ENCODE measurements around the gene TMEM53. TPM values are rescaled to one million over a fixed set of nuclear protein-coding genes. Genes with fewer than 3 reads are reported as not detected.
A peak's percentile ranks its signal among the peaks of the same experiment; 100 is the strongest.

The TMEM53 gene
- total RNA-seq, 1 donor from 2014 or later, result 14.1 TPM

GRCh38 chr1:44655609-44656008 lies 18.7 kb downstream of the TMEM53 start:
- peak overlapping the region; percentile 21 for H3K4me3 Mint-ChIP-seq
- TF ChIP-seq CTCF (conservative IDR thresholded peaks at IDR 0.05), result peak; percentile 71
- H3K9me3 Mint-ChIP-seq, result no peaks in the 10 kb centered on the region
- H3K36me3 Mint-ChIP-seq (ENCODE audit: low read depth), result no peaks in the 10 kb centered on the region
- peaks cover 15% of the 10 kb centered on the region for H3K4me1 Mint-ChIP-seq
- no peaks in the 10 kb centered on the region for H3K27me3 Mint-ChIP-seq (ENCODE audit: low read depth)
- H3K27ac Mint-ChIP-seq (ENCODE audit: unreplicated experiment), result no peak overlapping the region
- DNase-seq (ENCODE audit: low read depth, low spot score), result peak; percentile 44

- H3K9me3 Mint-ChIP-seq, result no peaks in the 10 kb centered on the region
- H3K27me3 Mint-ChIP-seq (ENCODE audit: low read depth), result no peaks in the 10 kb centered on the region
- peaks cover 20% of the 10 kb centered on the region for H3K4me1 Mint-ChIP-seq
- H3K36me3 Mint-ChIP-seq (ENCODE audit: low read depth), result no peaks in the 10 kb centered on the region
- no peak for DNase-seq (ENCODE audit: low read depth, low spot score)
- no peak for TF ChIP-seq CTCF (conservative IDR thresholded peaks at IDR 0.05)
- H3K4me3 Mint-ChIP-seq, result no peak overlapping the region
- H3K27ac Mint-ChIP-seq (ENCODE audit: unreplicated experiment), result no peak overlapping the region
Observed at GRCh38 chr1:44654621-44655187, 19.6 kb downstream of the TMEM53 start.

GRCh38 chr1:44653107-44653964 lies 20.9 kb downstream of the TMEM53 start:
- Mint-ChIP-seq H3K4me3 (peak overlapping the region; percentile 22), H3K36me3 (ENCODE audit: low read depth) (peaks cover 5% of the 10 kb centered on the region), H3K4me1 (peaks cover 29% of the 10 kb centered on the region), H3K27ac (ENCODE audit: unreplicated experiment) (no peak overlapping the region), H3K9me3 (no peaks in the 10 kb centered on the region), H3K27me3 (ENCODE audit: low read depth) (no peaks in the 10 kb centered on the region)
- TF ChIP-seq CTCF (conservative IDR thresholded peaks at IDR 0.05), result peak; percentile 35
- no peak for DNase-seq (ENCODE audit: low read depth, low spot score)

- H3K27me3 Mint-ChIP-seq (ENCODE audit: low read depth), result no peaks in the 10 kb centered on the region
- H3K9me3 Mint-ChIP-seq, result no peaks in the 10 kb centered on the region
- peaks cover 5% of the 10 kb centered on the region for H3K36me3 Mint-ChIP-seq (ENCODE audit: low read depth)
- H3K27ac Mint-ChIP-seq (ENCODE audit: unreplicated experiment), result no peak overlapping the region
- peak overlapping the region; percentile 22 for H3K4me3 Mint-ChIP-seq
- H3K4me1 Mint-ChIP-seq, result peaks cover 29% of the 10 kb centered on the region
- peak; percentile 95 for TF ChIP-seq CTCF (conservative IDR thresholded peaks at IDR 0.05)
- peak; percentile 84 for DNase-seq (ENCODE audit: low read depth, low spot score)
Observed at GRCh38 chr1:44652445-44653106, 21.7 kb downstream of the TMEM53 start.

GRCh38 chr1:44651069-44651468 lies 23.2 kb downstream of the TMEM53 start:
- H3K9me3 Mint-ChIP-seq, result no peaks in the 10 kb centered on the region
- no peaks in the 10 kb centered on the region for H3K27me3 Mint-ChIP-seq (ENCODE audit: low read depth)
- no peak for DNase-seq (ENCODE audit: low read depth, low spot score)
- TF ChIP-seq CTCF (conservative IDR thresholded peaks at IDR 0.05), result no peak
- H3K36me3 Mint-ChIP-seq (ENCODE audit: low read depth), result peaks cover 5% of the 10 kb centered on the region
- H3K27ac Mint-ChIP-seq (ENCODE audit: unreplicated experiment), result no peak overlapping the region
- no peak overlapping the region for H3K4me3 Mint-ChIP-seq
- peaks cover 25% of the 10 kb centered on the region for H3K4me1 Mint-ChIP-seq
